ENCODE measurements around the gene PTPRD. TPM values are rescaled to one million over a fixed set of nuclear protein-coding genes. Genes with fewer than 3 reads are reported as not detected.

The PTPRD gene
- total RNA-seq, 1 experiment from 2014 or later, result 32.5 TPM

DNA sequence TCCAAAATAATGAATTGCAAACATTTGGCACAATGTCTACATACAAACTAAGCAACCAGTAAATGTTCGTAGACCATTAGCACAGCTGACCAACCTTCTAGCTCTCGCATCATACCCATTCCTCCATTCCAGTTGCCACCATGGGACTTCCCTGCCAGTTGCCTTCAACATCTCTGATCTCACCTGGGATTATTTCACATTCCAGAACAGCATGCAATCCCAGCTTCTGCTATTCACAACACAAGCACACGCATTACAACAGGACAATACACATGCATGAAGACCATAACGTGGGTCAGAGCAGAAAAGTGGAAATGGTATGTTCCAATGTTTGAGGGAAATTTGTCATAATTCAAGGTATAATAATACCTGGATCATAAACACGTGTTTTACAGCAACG is 1965.0 kb downstream of the PTPRD start:
- Histone ChIP-seq H2AFZ (ENCODE audit: low read length) (no peak overlapping the region), H3K79me2 (ENCODE audit: insufficient read depth, low read length) (0 out of 2 replicates have a peak, but pooled peaks cover 2% of the 10 kb centered on the region), H3K9ac (ENCODE audit: extremely low read depth, insufficient read length, low read length) (no peak overlapping the region), H3K23ac (ENCODE audit: insufficient read length, low read depth, low read length) (no peak overlapping the region), H4K5ac (ENCODE audit: insufficient read length, low read depth, low read length) (no peak overlapping the region), H3K4me1 (ENCODE audit: insufficient read depth, low read length) (0 out of 2 replicates have a peak, but pooled peaks cover 3% of the 10 kb centered on the region), H4K91ac (ENCODE audit: insufficient read length, low read depth, low read length) (no peak overlapping the region), H3K9me3 (ENCODE audit: control insufficient read depth, low read depth, low read length) (no peaks in the 10 kb centered on the region), H3K79me1 (ENCODE audit: insufficient read depth, low read depth, low read length, poor library complexity, severe bottlenecking) (no peaks in the 10 kb centered on the region), H3K18ac (ENCODE audit: insufficient read length, low read depth, low read length) (no peak overlapping the region), H4K20me1 (ENCODE audit: control insufficient read depth, insufficient read depth, insufficient read length) (no peaks in the 10 kb centered on the region), H3K4me2 (ENCODE audit: insufficient read depth, insufficient read length, low read length) (no peak overlapping the region), H2BK12ac (ENCODE audit: insufficient read length, low read depth, low read length) (no peak overlapping the region), H3K56ac (ENCODE audit: insufficient read length, low read depth, low read length) (no peak overlapping the region), H3T11ph (ENCODE audit: low read length) (no peak overlapping the region), H2AK5ac (ENCODE audit: insufficient read length, low read length) (no peak overlapping the region), H2BK15ac (ENCODE audit: low read depth, low read length) (no peak overlapping the region), H3K4ac (ENCODE audit: low read depth, low read length) (no peak overlapping the region), H2BK120ac (ENCODE audit: low read depth, low read length, poor library complexity, severe bottlenecking) (no peak overlapping the region), H3K14ac (ENCODE audit: insufficient read depth, low read length) (no peak overlapping the region), H2BK5ac (ENCODE audit: insufficient read length, low read length) (no peak overlapping the region), H2BK20ac (ENCODE audit: low read depth, low read length, poor library complexity, severe bottlenecking) (no peak overlapping the region), H4K8ac (replicated peaks; ENCODE audit: insufficient read length, low read depth, low read length) (no peak overlapping the region), H3K27ac (ENCODE audit: insufficient read length, low read depth, low read length) (no peak overlapping the region), H3K27me3 (ENCODE audit: insufficient read depth, low read length) (no peaks in the 10 kb centered on the region), H3K23me2 (ENCODE audit: insufficient read length, low read depth, low read length, poor library complexity, severe bottlenecking) (no peaks in the 10 kb centered on the region)
- Mint-ChIP-seq H3K9me3 (no peaks in the 10 kb centered on the region; a peak in 1 of 5 replicates), H3K4me3 (no peak overlapping the region), H3K27ac (no peak overlapping the region; a peak in 1 of 7 replicates), H3K4me1 (peaks cover 16 to 23% of the 10 kb centered on the region in 2 experiments), H3K36me3 (ENCODE audit: insufficient read depth in 1 of 3, low read depth in 3 of 3) (no peaks in the 10 kb centered on the region; a peak in 1 of 7 replicates), H3K27me3 (ENCODE audit: low read depth) (no peaks in the 10 kb centered on the region)
- TF ChIP-seq, protein P1, sequence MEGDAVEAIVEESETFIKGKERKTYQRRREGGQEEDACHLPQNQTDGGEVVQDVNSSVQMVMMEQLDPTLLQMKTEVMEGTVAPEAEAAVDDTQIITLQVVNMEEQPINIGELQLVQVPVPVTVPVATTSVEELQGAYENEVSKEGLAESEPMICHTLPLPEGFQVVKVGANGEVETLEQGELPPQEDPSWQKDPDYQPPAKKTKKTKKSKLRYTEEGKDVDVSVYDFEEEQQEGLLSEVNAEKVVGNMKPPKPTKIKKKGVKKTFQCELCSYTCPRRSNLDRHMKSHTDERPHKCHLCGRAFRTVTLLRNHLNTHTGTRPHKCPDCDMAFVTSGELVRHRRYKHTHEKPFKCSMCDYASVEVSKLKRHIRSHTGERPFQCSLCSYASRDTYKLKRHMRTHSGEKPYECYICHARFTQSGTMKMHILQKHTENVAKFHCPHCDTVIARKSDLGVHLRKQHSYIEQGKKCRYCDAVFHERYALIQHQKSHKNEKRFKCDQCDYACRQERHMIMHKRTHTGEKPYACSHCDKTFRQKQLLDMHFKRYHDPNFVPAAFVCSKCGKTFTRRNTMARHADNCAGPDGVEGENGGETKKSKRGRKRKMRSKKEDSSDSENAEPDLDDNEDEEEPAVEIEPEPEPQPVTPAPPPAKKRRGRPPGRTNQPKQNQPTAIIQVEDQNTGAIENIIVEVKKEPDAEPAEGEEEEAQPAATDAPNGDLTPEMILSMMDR (conservative IDR thresholded peaks at IDR 0.05), result no peak
- WGBS (ENCODE audit: extremely low coverage, insufficient read length, low lambda C conversion rate), result no CpG with 5 or more reads among the region's 6 CpGs
- no peak for DNase-seq

All from H9 (cell line).